Measurements from ENCODE around the gene MFAP1.
A peak's percentile ranks its signal among the peaks of the same experiment; 100 is the strongest.

The MFAP1 gene

GRCh38 chr15:43775411-43775965, 49.0 kb downstream of the MFAP1 start:
- peak; percentile 48 for DNase-seq

GRCh38 chr15:43774062-43774461, 50.4 kb downstream of the MFAP1 start:
- no peak for DNase-seq

- DNase-seq: no peak
Observed at GRCh38 chr15:43772624-43773023, 51.9 kb downstream of the MFAP1 start.

GRCh38 chr15:43771816-43772215, 52.7 kb downstream of the MFAP1 start:
- no peak for DNase-seq

- peak; percentile 67 for DNase-seq
Observed at GRCh38 chr15:43769584-43770228, 54.8 kb downstream of the MFAP1 start.

- no peak for DNase-seq
Observed at GRCh38 chr15:43763819-43764446, 60.6 kb downstream of the MFAP1 start.

GRCh38 chr15:43762824-43763223, 61.7 kb downstream of the MFAP1 start:
- no peak for DNase-seq
